Ovary (tissue), 9 donors: ENCODE data around the gene BTRC. TPM values are rescaled to one million over a fixed set of nuclear protein-coding genes. Genes with fewer than 3 reads are reported as not detected.
"Not testable (repeated sequence)": the region's sequence is repeated elsewhere in the genome, so short reads cannot be mapped to it uniquely, and the experiment has no call there.

Experiments
- DNase-seq, 5 donors: peaks; one replicate each; pipeline ENCODE4 v3.0.0-alpha.2; 2019 to 2020
- H3K27ac ChIP-seq, 2 donors: fragments of 200-600 bp; one replicate each; pipeline versions ENCODE4 v1.5.1 to v1.8.0; 2019 to 2022
- H3K27me3 ChIP-seq: fragments of 200-600 bp; one replicate; pipeline ENCODE4 v1.8.0; 2022
- H3K36me3 ChIP-seq: fragments of 200-600 bp; sonication (generic); one replicate; pipeline ENCODE4 v1.5.1; 2019
- H3K4me1 ChIP-seq: one replicate; pipeline ENCODE4 v1.8.1; 2013; ENCODE audit warnings: mild to moderate bottlenecking, moderate library complexity; ENCODE audit not compliant: insufficient read depth
- H3K4me3 ChIP-seq: fragments of 200-600 bp; sonication (generic); one replicate; pipeline ENCODE4 v1.5.1; 2017
- H3K9me3 ChIP-seq, 2 donors: fragments of 200-600 bp in 1 of 2; sonication (generic) in 1 of 2; one replicate each; pipeline versions ENCODE4 v1.5.1 to v1.8.1; 2013 to 2019; ENCODE audit warnings: mild to moderate bottlenecking in 1 of 2, moderate library complexity in 1 of 2
- CTCF ChIP-seq, 3 donors: fragments of 450-650 bp in 2 of 3; fragments of 200-600 bp in 1 of 3; IDR thresholded peaks; one replicate each; pipeline versions ENCODE4 v1.5.1 to v1.8.0; 2016 to 2022; ENCODE audit warnings: antibody characterized with exemption in 3 of 3, mild to moderate bottlenecking in 1 of 3
- EP300 ChIP-seq: sonication (generic); formaldehyde crosslinking; IDR thresholded peaks from one replicate; pipeline ENCODE4 v1.6.1; 2017; ENCODE audit warnings: antibody characterized with exemption
- POLR2A ChIP-seq: fragments of 450-650 bp; IDR thresholded peaks from one replicate; pipeline ENCODE4 v1.6.1; 2017; ENCODE audit warnings: antibody characterized with exemption, mild to moderate bottlenecking, moderate library complexity
- WGBS, 3 donors: extraction: QIAGEN DNeasy Blood & Tissue Kit in 1 of 3; methylation state at CpG; one replicate each; pipeline versions ENCODE4 v1.1.5 to v1.1.7; 2013 to 2017; 5-methylcytosine and 5-hydroxymethylcytosine counted together
- intact Hi-C, 4 donors: fragments of 100-400 bp; cut with DNase I; formaldehyde crosslinking; loops; one replicate each; pipeline versions ENCODE4 v1.11.0 to v1.15.1; 2022 to 2023
- polyA plus RNA-seq, 2 donors: library from polyadenylated mRNA; stranded (reverse); fragments of 200-250 nt in 1 of 2; fragments of 350-450 nt in 1 of 2; fragmentation: Illumina TruSeq in 1 of 2; extraction: RNeasy Lipid Tissue Mini Kit (QIAGEN cat#74804) in 1 of 2; gene quantifications; one replicate each; pipeline ENCODE4 v1.2.3, GENCODE V29; 2013 to 2014
- total RNA-seq, 7 donors: library from RNA; depleted of rRNA in 2 of 7; stranded (reverse); fragments of >200 nt in 2 of 7; fragmentation: NEBNext Ultra II Directional in 3 of 7; extraction: Animal tissue kit (Norgen Biotek cat#: 25700) in 3 of 7; gene quantifications; one replicate each; pipeline versions ENCODE4 v1.1.0 to v1.2.4, GENCODE V29; 2016 to 2023
- donor health status: DM: no; HTN: no; CAD: no; lungs with moderate emphysema.
- donor health status: DM: no; HTN: no; CAD: no.
- donor health status: Bipolar disorder and iron deficiency.
- donor health status: DM: yes; HTN: yes; CAD: no.
- donor health status: DM: no; HTN: no; CAD: no.
- donor health status: DM: yes; HTN: yes; CAD: no.

BTRC gene
- total and polyA plus RNA-seq, 9 donors = 7.2 to 31.4 (median 26.2) TPM

GRCh38 chr10:101322266-101323108 is 31.5 kb upstream of the BTRC start:
- no peak for DNase-seq
- H3K4me3 ChIP-seq = no peak overlapping the region
- no peak for TF ChIP-seq EP300
- TF ChIP-seq POLR2A = no peak
- no peak for TF ChIP-seq CTCF (IDR thresholded peaks at IDR 0.05)
- no peak overlapping the region for H3K27ac ChIP-seq
- no peaks in the 10 kb centered on the region for H3K27me3 ChIP-seq
- 50 to 55% (median 51%) methylated on average over 21 of the region's 21 CpGs for WGBS, 3 donors
- no peaks in the 10 kb centered on the region for H3K9me3 ChIP-seq
- H3K4me1 ChIP-seq = no peaks in the 10 kb centered on the region
- H3K36me3 ChIP-seq = no peaks in the 10 kb centered on the region
- intact Hi-C loops = no loop called here

GRCh38 chr10:101323495-101323894 is 30.5 kb upstream of the BTRC start:
- Histone ChIP-seq H3K9me3 (no peaks in the 10 kb centered on the region), H3K27ac (no peak overlapping the region), H3K36me3 (no peaks in the 10 kb centered on the region), H3K4me1 (no peaks in the 10 kb centered on the region), H3K4me3 (no peak overlapping the region), H3K27me3 (no peaks in the 10 kb centered on the region)
- intact Hi-C loops = no loop called here
- 61 to 77% (median 65%) methylated on average over 2 of the region's 2 CpGs for WGBS, 3 donors
- no peak for DNase-seq
- no peak for TF ChIP-seq POLR2A
- no peak for TF ChIP-seq CTCF (IDR thresholded peaks at IDR 0.05)
- TF ChIP-seq EP300 = no peak

GRCh38 chr10:101327454-101327853 is 26.5 kb upstream of the BTRC start:
- H3K27ac ChIP-seq, intact Hi-C loops, H3K27me3 ChIP-seq, H3K4me3 ChIP-seq, H3K9me3 ChIP-seq, H3K36me3 ChIP-seq, H3K4me1 ChIP-seq, DNase-seq: not testable (repeated sequence)
- 89 to 93% (median 93%) methylated on average over 1 of the region's 1 CpG for WGBS, 3 donors

GRCh38 chr10:101329341-101330032 is 24.5 kb upstream of the BTRC start:
- H3K4me1 ChIP-seq = no peaks in the 10 kb centered on the region
- no peaks in the 10 kb centered on the region for H3K27me3 ChIP-seq
- no peak for DNase-seq
- H3K4me3 ChIP-seq = no peak overlapping the region
- TF ChIP-seq CTCF (IDR thresholded peaks at IDR 0.05) = no peak
- no peak for TF ChIP-seq EP300
- no peak for TF ChIP-seq POLR2A
- intact Hi-C loops = no loop called here
- 87 to 94% (median 88%) methylated on average over 3 of the region's 3 CpGs for WGBS, 3 donors
- H3K36me3 ChIP-seq = no peaks in the 10 kb centered on the region
- H3K9me3 ChIP-seq = no peaks in the 10 kb centered on the region
- H3K27ac ChIP-seq = no peak overlapping the region

GRCh38 chr10:101330231-101330630 is 23.7 kb upstream of the BTRC start:
- TF ChIP-seq POLR2A = no peak
- TF ChIP-seq EP300 = no peak
- Histone ChIP-seq H3K36me3 (no peaks in the 10 kb centered on the region), H3K27me3 (no peaks in the 10 kb centered on the region), H3K4me1 (no peaks in the 10 kb centered on the region), H3K9me3 (no peaks in the 10 kb centered on the region), H3K4me3 (no peak overlapping the region), H3K27ac (no peak overlapping the region)
- no peak for DNase-seq
- 81 to 84% (median 82%) methylated on average over 4 of the region's 4 CpGs for whole genome bisulfite sequencing, 3 donors
- intact Hi-C loops = no loop called here
